NCI-H226 (cell line): Measurements from ENCODE around the gene INPP5A.
"Not testable (repeated sequence)": the region's sequence is repeated elsewhere in the genome, so short reads cannot be mapped to it uniquely, and the experiment has no call there.

Experiments
- DNase-seq: peaks from one replicate; pipeline ENCODE4 v3.0.0-alpha.2; 2015

Gene INPP5A

GRCh38 chr10:132699411-132700155, 162.0 kb downstream of the INPP5A start:
- DNase-seq, result no peak

- no peak for DNase-seq
These were observed 162.8 kb downstream of the INPP5A start for GRCh38 chr10:132700156-132701098.

DNA sequence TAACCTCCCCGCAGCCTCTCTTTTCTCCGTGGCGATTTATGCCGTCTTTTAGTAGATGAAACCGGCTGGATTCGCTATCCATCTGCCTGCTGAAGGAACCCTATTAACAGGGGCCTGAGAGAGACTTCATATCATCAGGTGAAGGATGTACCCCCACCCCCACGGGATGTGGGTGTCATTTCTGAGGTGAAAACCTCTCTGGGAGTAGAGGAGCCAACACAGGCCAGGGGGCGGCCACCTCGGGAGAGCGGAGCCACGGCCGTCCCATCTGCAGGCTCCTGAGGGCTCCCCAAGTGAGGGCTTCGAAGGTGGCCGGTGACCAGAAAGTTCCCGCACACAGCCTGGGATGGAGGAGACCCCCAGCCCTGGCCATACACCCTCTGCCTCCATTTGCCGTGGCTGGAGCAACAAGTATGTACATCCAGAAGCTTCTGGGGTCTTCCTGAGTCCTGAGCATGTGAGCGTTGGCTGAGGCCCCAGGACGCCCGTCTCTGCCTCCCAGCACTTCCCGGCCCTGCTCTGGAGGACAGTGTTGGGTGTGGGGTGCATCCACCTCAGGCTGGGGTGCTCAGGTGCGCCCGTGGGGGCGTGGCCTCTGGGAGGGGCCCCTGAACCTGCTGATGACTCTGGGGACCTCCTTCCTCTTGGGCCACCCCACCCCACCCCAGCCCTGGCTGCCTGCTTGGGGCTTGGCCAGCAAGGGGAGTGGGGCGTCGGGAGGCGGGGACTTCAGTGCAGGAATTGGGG, 163.7 kb downstream of the INPP5A start:
- DNase-seq, result no peak

- DNase-seq, result no peak
These were observed 164.2 kb downstream of the INPP5A start for GRCh38 chr10:132701846-132702190.

DNA sequence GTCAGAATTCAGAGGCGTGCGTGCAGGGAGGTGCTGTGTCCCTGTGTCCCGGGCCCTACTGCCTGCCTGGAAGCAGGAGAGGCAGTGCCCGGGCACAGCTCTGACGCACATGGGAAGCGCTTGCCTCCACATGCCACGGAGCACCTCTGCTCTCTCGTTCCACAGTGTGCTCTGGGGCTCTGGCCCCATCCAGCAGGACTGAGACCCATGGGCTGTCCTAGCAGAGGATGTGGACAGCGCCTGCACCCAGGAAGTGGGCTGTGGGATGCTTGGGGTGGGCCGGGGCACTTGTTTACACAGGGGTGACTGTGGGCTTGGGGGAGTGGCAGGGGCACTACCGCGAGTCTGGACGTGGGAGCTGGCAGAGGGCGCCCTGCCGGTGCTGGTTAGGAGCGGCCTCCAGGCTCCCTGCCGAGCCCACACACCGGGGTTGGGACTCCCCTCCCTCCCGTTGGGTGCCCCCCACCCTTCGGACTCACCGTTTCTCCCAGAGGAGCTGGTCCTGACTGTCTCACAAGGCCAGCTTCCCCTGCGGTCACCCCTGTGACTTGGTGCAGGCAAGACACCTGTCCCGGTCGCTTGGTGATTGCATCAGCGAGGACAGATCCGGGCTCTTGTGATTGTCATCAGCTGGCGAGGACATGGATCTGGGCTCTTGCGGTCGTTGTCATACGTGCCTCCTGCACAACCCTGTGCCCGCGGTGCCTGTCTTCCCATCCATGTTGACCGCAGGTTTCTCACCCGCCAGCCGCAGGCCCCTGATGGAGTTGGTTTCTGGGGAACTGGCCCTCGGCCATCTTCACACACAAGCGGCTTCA, 165.2 kb downstream of the INPP5A start:
- DNase-seq, result no peak

- DNase-seq, result no peak
These were observed 165.9 kb downstream of the INPP5A start for GRCh38 chr10:132703419-132704007.

GRCh38 chr10:132704008-132704814, 166.6 kb downstream of the INPP5A start:
- DNase-seq, result no peak

- not testable (repeated sequence) for DNase-seq
These were observed 167.2 kb downstream of the INPP5A start for GRCh38 chr10:132704815-132705064.

DNA sequence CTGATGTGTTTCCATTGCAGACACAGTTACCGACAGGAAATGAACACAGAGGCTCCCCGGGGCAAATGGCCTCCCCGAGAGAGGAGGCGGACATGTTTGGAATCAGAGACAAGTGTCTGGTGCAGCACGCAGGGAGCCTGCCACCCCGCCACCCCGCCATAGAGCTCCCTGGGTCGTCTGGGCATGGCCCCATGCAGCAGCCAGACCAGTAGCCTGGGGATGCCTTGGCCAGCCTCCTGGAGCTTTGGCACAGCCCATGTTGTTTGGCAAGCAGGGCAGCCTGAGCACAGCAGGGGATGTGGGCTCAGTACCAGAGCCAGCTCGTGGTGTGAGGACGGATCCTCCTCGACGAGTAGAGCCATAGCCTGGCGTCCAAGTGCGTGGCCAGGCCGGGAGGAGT, 167.6 kb downstream of the INPP5A start:
- no peak for DNase-seq

DNA sequence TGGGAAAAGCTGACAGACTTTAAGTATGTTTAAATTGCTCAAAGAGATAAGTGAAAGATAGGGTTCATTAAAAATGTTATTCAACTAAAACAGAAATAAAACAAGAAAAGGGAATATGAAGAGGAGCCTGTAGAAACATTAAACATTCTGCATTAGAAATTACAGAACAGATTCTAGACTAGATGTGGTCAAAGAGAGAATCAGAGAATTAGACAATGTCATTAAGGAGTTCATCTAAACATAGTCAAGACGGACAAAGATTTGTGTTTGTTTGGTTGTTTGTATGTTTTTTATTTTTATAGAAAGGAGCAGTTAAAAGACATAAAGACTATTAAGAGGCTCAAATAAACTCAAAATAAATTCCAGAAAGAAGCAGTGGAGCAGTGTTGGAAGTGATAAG, 168.4 kb downstream of the INPP5A start:
- DNase-seq, result no peak

GRCh38 chr10:132706701-132707100, 169.1 kb downstream of the INPP5A start:
- no peak for DNase-seq

GRCh38 chr10:132707121-132707775, 169.7 kb downstream of the INPP5A start:
- no peak for DNase-seq

- DNase-seq, result no peak
These were observed 170.2 kb downstream of the INPP5A start for GRCh38 chr10:132707776-132708171.

DNA sequence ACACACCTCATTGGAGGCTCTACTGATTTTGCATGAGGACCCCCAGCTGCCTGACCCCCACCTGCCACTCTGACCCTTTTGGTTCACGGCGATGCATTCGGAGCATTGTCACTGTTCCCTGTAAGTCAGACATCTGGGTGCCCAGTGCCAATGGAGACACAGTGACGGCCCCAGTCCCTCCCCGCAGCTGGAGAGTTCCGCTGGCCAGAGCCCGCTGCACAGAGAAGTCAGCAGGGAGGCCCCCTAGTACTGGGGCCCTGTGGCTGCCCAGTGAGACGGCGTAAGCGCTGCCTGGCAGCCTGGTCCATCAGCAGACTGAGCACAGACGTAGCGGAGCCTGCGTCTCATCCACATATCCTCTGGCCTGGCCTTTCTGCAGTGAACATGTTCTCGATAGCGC, 170.9 kb downstream of the INPP5A start:
- no peak for DNase-seq

- no peak for DNase-seq
These were observed 171.3 kb downstream of the INPP5A start for GRCh38 chr10:132708936-132709335.

DNA sequence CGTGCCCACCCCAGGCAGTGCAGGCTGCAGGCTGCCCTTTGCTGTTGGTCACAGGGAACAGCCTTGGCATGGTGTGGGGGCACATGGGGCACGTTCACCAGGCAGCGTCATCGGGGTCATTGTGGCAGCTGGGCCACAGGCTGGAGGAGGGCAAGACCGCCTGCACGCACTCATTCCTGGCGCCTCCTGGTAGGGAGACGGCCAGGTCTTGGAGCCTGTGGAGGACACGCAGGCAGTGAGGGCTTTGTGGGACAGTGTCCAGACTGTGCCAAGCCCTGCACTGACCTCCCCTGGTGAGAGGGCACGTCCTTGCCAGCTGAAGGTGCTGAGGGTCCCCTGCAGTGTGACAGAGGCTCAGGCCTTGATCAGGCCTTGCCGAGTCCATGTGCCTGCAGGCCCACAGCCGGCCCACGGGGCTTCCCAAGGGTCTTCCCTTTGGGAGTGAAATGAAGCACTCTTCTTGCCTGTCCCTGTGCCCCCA, 171.9 kb downstream of the INPP5A start:
- no peak for DNase-seq

DNA sequence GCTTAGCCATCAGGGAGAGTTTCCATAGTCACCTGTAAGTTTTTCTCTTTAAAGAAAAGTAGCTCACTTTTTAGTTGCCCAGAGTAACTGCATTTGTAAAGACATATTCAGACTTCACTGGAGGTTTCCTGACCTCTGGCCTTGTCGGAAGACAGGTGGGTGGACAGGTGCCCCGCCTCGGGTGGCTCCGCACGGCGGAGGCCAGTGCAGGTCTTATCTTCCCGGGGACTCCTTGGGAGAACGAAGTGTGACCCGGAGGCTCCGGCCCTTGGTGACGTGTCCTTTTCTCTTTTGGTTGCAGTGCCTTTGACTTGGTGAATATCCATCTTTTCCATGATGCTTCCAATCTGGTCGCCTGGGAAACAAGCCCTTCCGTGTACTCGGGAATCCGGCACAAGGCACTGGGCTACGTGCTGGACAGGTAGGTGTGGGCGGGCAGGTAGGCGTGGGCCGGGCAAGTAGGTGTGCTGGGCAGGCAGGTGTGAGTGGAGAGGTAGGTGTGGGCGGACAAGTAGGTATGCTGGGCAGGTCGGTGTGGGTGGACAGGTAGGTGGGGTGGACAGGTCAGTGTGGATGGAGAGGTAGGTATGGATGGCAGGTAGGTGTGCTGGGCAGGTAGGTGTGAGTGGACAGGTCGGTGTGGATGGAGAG, 172.6 kb downstream of the INPP5A start:
- no peak for DNase-seq

- no peak for DNase-seq
These were observed 173.4 kb downstream of the INPP5A start for GRCh38 chr10:132710746-132711612.

DNA sequence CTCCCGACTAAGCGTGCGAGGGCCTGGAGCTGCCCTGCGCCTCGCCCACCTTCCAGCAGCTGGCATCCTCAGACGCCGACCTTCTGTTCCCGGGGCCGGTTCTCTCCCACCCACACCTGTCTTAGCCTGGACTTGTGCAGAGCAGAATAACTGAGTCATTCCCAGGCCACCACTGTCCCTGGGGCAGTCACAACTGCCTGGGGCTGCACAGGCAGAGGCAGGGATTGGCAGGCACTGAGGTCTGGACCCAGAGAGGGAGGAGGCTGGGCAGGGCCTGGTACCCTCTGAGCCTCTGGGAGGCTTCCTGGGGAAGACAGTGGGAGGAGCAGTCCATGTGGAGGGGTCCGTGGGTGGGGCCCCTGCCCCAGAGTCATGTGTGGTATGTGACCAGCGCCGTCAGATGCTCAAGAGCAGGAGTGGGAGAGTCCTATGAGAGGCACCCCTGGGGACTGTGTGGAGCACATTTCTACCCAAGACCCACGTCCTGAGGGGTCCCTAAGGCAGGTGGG, 174.1 kb downstream of the INPP5A start:
- DNase-seq, result no peak
